HG02763 (cell line): ENCODE measurements around the gene ABCD1.

Experiments
- ATAC-seq: cut with Tn5 transposase; IDR thresholded peaks from one replicate; pipeline ENCODE4 v1.9.1; 2021; ENCODE audit warnings: mild to moderate bottlenecking, moderate library complexity; ENCODE audit not compliant: unreplicated experiment

Gene ABCD1

GRCh38 chrX:153750127-153750774 is 25.6 kb downstream of the ABCD1 start:
- ATAC-seq: no peak

GRCh38 chrX:153755136-153755535 is 30.5 kb downstream of the ABCD1 start:
- no peak for ATAC-seq

- no peak for ATAC-seq
Observed at GRCh38 chrX:153761863-153762262, 37.2 kb downstream of the ABCD1 start.

- ATAC-seq: no peak
Observed at GRCh38 chrX:153762626-153763173, 38.0 kb downstream of the ABCD1 start.

- no peak for ATAC-seq
Observed at GRCh38 chrX:153763298-153763932, 38.8 kb downstream of the ABCD1 start.

GRCh38 chrX:153763989-153764755 is 39.5 kb downstream of the ABCD1 start, which contains the start of gene PLXNB3:
TSS of gene PLXNB3 (plus strand) at chrX:153764249. CDS start at chrX:153765536, 1,287 bp downstream.
- ATAC-seq: peak; percentile 66

- ATAC-seq: no peak
Observed at GRCh38 chrX:153764786-153765137, 40.1 kb downstream of the ABCD1 start.

- ATAC-seq: no peak
Observed at GRCh38 chrX:153765138-153766079, 40.8 kb downstream of the ABCD1 start.

- no peak for ATAC-seq
Observed at GRCh38 chrX:153766098-153766817, 41.6 kb downstream of the ABCD1 start.

- ATAC-seq: no peak
Observed at GRCh38 chrX:153766871-153767673, 42.4 kb downstream of the ABCD1 start.

- no peak for ATAC-seq
Observed at GRCh38 chrX:153767674-153768055, 43.0 kb downstream of the ABCD1 start.

GRCh38 chrX:153768311-153769157 is 43.9 kb downstream of the ABCD1 start:
- no peak for ATAC-seq

GRCh38 chrX:153769158-153769864 is 44.7 kb downstream of the ABCD1 start:
- ATAC-seq: no peak

- ATAC-seq: no peak
Observed at GRCh38 chrX:153769865-153770600, 45.4 kb downstream of the ABCD1 start.

GRCh38 chrX:153770601-153771414 is 46.2 kb downstream of the ABCD1 start:
- ATAC-seq: no peak
